PFSK-1 (cell line): ENCODE measurements around the gene SIRT7.

Experiments used
- FOXP2 ChIP-seq: optimal IDR thresholded peaks from 2 replicates; pipeline ENCODE3; 2011; ENCODE audit warnings: borderline replicate concordance, control low read depth, inconsistent platforms; ENCODE audit not compliant: insufficient read depth; ENCODE audit errors: extremely low read length, extremely low read depth
- POLR2AphosphoS5 ChIP-seq: IDR thresholded peaks from 2 replicates; pipeline ENCODE4 v1.6.1; 2012; ENCODE audit warnings: low read depth, mild to moderate bottlenecking, control low read depth, low read length, moderate library complexity
- REST ChIP-seq, 2 experiments: IDR thresholded peaks; 2 replicates each; pipeline versions ENCODE4 v1.6.1 to v1.8.0; 2011 to 2012; ENCODE audit warnings: low read depth in 2 of 2, low read length in 2 of 2, control low read depth in 1 of 2, inconsistent platforms in 1 of 2, mild to moderate bottlenecking in 1 of 2, moderate library complexity in 1 of 2; ENCODE audit not compliant: insufficient read depth in 1 of 2
- SIN3A ChIP-seq: IDR thresholded peaks from 2 replicates; pipeline ENCODE4 v1.6.1; 2012; ENCODE audit warnings: mild to moderate bottlenecking, low read length, moderate library complexity, borderline replicate concordance; ENCODE audit not compliant: insufficient read depth
- TAF1 ChIP-seq: IDR thresholded peaks from 2 replicates; pipeline ENCODE4 v1.6.1; 2012; ENCODE audit warnings: low read length, control low read depth, borderline replicate concordance; ENCODE audit not compliant: insufficient read depth

SIRT7 gene

GRCh38 chr17:81899514-81900166 lies 18.3 kb downstream of the SIRT7 start:
- no peak for TF ChIP-seq FOXP2

GRCh38 chr17:81898885-81899284 lies 19.1 kb downstream of the SIRT7 start:
- no peak for TF ChIP-seq REST (IDR thresholded peaks at IDR 0.05; ENCODE audit: insufficient read depth in 1 of 2, low read depth in 2 of 2, low read length in 2 of 2)
- TF ChIP-seq TAF1 = no peak
- TF ChIP-seq FOXP2 = no peak
- TF ChIP-seq POLR2AphosphoS5 = no peak
- no peak for TF ChIP-seq SIN3A

GRCh38 chr17:81898029-81898866 lies 19.7 kb downstream of the SIRT7 start:
- TF ChIP-seq FOXP2 = no peak
- TF ChIP-seq TAF1 = 0 out of 2 replicates have a peak, but pooled peaks have one; percentile 18

- TF ChIP-seq FOXP2 = no peak
- no peak for TF ChIP-seq TAF1
- TF ChIP-seq REST (IDR thresholded peaks at IDR 0.05; ENCODE audit: insufficient read depth in 1 of 2, low read depth in 2 of 2, low read length in 2 of 2) = no peak
- no peak for TF ChIP-seq SIN3A
Measured at GRCh38 chr17:81895400-81895799, 22.6 kb downstream of the SIRT7 start.

- TF ChIP-seq SIN3A (no peak), POLR2AphosphoS5 (no peak)
Measured at GRCh38 chr17:81891303-81891552, 26.7 kb downstream of the SIRT7 start.

GRCh38 chr17:81890447-81891302 lies 27.3 kb downstream of the SIRT7 start:
- no peak for TF ChIP-seq POLR2AphosphoS5
- 0 out of 4 replicates have a peak, but pooled peaks of 1 of the 2 experiments have one; percentile 39 for TF ChIP-seq REST (IDR thresholded peaks at IDR 0.05; ENCODE audit: insufficient read depth in 1 of 2, low read depth in 2 of 2, low read length in 2 of 2)
